ENCODE measurements around the gene C16orf74.

C16orf74 gene

DNA sequence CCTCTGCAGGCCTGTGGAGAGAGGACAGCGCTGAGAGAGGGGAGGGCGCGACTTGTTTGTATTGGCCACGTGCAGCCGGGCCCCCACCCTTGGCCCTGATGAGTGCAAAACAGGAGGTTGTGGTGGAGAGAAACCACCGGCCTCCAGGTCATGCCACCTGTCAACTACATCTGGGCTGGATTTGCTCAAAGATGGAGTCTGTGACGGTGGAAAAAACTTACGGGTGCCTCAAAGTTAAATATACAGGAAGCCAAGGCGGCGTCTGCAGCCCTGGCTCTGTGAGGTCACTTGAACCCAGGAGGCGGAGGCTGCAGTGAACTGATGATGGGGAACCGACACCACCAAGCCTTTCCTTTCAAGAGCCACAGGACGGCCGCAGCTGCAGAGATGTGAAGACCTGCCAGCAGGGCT, 15.7 kb downstream of the C16orf74 start:
- no peaks in the 10 kb centered on the region for H3K9me3 ChIP-seq
- H3K36me3 ChIP-seq = no peaks in the 10 kb centered on the region
- peaks cover 38 to 39% of the 10 kb centered on the region in 2 experiments for H3K4me1 ChIP-seq (ENCODE audit: control insufficient read depth in 1 of 2, insufficient read depth in 1 of 2, low read depth in 1 of 2, low read length in 1 of 2)
- no peak overlapping the region for H3K27ac ChIP-seq
- no peaks in the 10 kb centered on the region for H3K27me3 ChIP-seq
- no peak overlapping the region for H3K4me3 ChIP-seq (ENCODE audit: low read depth in 1 of 2, low read length in 1 of 2)
- TF ChIP-seq, protein P1, sequence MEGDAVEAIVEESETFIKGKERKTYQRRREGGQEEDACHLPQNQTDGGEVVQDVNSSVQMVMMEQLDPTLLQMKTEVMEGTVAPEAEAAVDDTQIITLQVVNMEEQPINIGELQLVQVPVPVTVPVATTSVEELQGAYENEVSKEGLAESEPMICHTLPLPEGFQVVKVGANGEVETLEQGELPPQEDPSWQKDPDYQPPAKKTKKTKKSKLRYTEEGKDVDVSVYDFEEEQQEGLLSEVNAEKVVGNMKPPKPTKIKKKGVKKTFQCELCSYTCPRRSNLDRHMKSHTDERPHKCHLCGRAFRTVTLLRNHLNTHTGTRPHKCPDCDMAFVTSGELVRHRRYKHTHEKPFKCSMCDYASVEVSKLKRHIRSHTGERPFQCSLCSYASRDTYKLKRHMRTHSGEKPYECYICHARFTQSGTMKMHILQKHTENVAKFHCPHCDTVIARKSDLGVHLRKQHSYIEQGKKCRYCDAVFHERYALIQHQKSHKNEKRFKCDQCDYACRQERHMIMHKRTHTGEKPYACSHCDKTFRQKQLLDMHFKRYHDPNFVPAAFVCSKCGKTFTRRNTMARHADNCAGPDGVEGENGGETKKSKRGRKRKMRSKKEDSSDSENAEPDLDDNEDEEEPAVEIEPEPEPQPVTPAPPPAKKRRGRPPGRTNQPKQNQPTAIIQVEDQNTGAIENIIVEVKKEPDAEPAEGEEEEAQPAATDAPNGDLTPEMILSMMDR (IDR thresholded peaks at IDR 0.05) = no peak

DNA sequence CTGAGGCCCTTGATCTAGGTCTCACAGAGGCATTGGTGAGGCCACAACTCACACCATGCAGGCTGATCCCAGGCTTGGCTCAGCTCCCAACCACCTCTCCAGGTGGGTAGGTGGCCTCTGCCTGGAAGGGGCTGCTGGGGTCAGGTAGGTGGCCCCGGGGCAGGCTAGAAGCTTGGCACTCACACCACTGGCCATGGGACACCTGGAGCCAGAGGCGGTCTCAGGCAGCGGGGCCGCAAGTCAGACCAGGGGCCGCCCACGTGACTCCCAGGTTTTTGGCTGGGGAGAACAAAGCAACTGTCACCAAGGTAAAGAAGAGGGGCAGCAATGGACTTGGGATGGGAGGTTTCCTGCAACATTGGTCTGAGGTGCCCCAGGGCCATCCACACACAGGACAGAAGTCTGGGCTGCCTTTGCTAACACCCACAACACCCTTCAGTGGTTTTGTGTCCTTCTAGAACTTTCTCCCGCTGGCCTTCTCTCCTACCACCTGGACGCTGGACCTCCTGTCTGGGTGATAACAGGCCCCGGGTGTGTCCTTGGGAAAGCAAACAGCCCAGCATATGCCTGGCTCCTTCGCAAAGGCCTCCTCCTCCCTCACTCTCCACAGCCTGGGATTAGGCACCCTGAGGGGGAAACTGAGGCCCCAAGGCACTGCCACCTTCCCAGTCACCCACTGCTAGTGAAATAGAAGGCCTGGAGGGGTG, 16.4 kb downstream of the C16orf74 start:
- H3K4me1 ChIP-seq (ENCODE audit: control insufficient read depth in 1 of 2, insufficient read depth in 1 of 2, low read depth in 1 of 2, low read length in 1 of 2) = peaks cover 46 to 47% of the 10 kb centered on the region in 2 experiments
- no peaks in the 10 kb centered on the region for H3K36me3 ChIP-seq
- no peak overlapping the region for H3K27ac ChIP-seq
- H3K9me3 ChIP-seq = no peaks in the 10 kb centered on the region
- no peaks in the 10 kb centered on the region for H3K27me3 ChIP-seq
- TF ChIP-seq, protein P1 (IDR thresholded peaks at IDR 0.05) = no peak
- no peak overlapping the region for H3K4me3 ChIP-seq (ENCODE audit: low read depth in 1 of 2, low read length in 1 of 2)

DNA sequence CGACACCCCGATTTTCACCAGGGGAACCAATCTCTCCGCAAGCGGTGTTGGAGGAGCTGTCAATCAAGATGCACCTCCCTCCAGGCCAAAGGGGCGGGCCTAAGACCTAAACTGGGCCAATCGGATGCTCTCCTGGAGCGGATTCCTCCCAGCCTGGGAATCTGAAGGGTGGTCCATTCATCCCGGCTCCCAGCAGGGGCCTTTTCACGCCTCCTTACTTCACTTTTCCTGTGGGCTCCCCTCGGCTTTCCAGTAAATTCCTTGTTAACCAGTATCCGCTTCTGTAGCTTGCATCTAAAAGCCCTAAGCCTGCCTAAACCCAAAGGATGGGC, 17.1 kb downstream of the C16orf74 start:
- Histone ChIP-seq H3K4me1 (ENCODE audit: control insufficient read depth in 1 of 2, insufficient read depth in 1 of 2, low read depth in 1 of 2, low read length in 1 of 2) (peaks cover 49 to 50% of the 10 kb centered on the region in 2 experiments), H3K36me3 (no peaks in the 10 kb centered on the region), H3K27ac (peak overlapping the region; percentile 70), H3K9me3 (no peaks in the 10 kb centered on the region), H3K27me3 (no peaks in the 10 kb centered on the region), H3K4me3 (ENCODE audit: low read depth in 1 of 2, low read length in 1 of 2) (peak overlapping the region; percentile 48 to 56)
- TF ChIP-seq, protein P1 (IDR thresholded peaks at IDR 0.05) = no peak

DNA sequence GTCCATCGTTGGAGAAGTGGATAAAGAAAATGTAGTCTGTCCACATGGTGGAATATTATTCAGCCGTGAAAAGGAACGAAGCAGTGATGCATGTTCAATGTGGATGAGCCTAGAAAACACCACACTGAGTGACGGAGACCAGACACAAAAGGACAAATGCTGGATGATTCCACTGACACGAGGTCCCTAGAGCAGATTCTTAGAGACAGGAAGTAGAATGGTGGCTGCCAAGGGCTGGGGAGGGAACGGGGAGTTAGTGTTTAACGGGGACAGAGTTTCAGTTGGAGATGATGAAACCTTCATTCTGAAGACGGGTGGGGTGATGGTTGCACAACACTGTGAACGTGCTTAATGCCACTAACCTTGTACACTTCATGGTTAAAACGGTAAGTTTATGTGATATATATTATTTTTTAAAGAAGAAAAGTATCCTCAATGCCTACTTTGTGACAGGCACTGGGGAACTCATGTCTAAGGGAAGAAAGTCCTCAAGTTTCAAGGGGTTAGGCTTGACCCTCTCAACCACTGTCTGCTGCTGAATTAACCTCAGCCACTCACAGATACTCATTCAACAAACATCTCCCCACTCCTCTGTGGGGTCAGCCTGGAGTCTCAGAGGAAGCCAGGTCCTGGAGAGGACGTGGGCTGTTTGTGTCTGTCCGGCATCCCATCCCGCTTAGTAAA, 17.6 kb downstream of the C16orf74 start:
- Histone ChIP-seq H3K27ac (peak overlapping the region; percentile 70), H3K4me3 (ENCODE audit: low read depth in 1 of 2, low read length in 1 of 2) (peak overlapping the region; percentile 48 to 56), H3K36me3 (no peaks in the 10 kb centered on the region), H3K4me1 (ENCODE audit: control insufficient read depth in 1 of 2, insufficient read depth in 1 of 2, low read depth in 1 of 2, low read length in 1 of 2) (peaks cover 49 to 50% of the 10 kb centered on the region in 2 experiments), H3K9me3 (no peaks in the 10 kb centered on the region), H3K27me3 (no peaks in the 10 kb centered on the region)
- TF ChIP-seq, protein P1 (IDR thresholded peaks at IDR 0.05) = no peak

DNA sequence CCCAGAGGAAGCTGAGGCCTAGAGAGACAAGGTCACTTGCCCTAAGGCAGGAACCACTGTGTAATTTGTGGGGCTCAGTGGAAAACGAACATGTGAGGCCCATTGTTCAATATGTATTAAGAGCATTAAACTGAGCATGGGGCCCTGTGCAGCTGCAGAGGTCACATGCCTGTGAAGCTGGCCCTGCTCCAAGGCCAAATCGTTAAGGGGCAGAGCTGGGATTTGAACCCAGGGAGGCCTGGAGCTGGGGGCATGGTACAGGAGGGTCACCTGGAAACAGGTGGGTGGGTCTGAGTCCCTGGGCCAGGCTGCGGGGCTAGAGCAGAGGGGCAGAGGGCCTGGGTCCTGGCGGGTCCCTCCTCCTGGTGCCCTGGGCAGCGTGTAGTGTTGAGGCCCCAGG, 19.7 kb downstream of the C16orf74 start:
- Histone ChIP-seq H3K27me3 (no peaks in the 10 kb centered on the region), H3K27ac (peak overlapping the region; percentile 20), H3K4me1 (ENCODE audit: control insufficient read depth in 1 of 2, insufficient read depth in 1 of 2, low read depth in 1 of 2, low read length in 1 of 2) (peaks cover 49 to 50% of the 10 kb centered on the region in 2 experiments), H3K9me3 (no peaks in the 10 kb centered on the region), H3K36me3 (no peaks in the 10 kb centered on the region), H3K4me3 (ENCODE audit: low read depth in 1 of 2, low read length in 1 of 2) (no peak overlapping the region)
- TF ChIP-seq, protein P1 (IDR thresholded peaks at IDR 0.05) = no peak

Measured in neutrophil (primary cell).